Measurements from ENCODE around the gene COL5A1.

GRCh38 chr9:134717056-134717455 lies 75.5 kb downstream of the COL5A1 start:
- TF ChIP-seq ZNF274 (IDR thresholded peaks at IDR 0.05; ENCODE audit: low read depth, low read length): no peak
- no peak for TF ChIP-seq SUZ12 (IDR thresholded peaks at IDR 0.05; ENCODE audit: extremely low read depth, insufficient read depth, insufficient read length)
- TF ChIP-seq YY1 (IDR thresholded peaks at IDR 0.05; ENCODE audit: insufficient read depth, insufficient read length): no peak
